Measurements from ENCODE around the gene TTLL10. TPM values are rescaled to one million over a fixed set of nuclear protein-coding genes. Genes with fewer than 3 reads are reported as not detected.

The TTLL10 gene
- total RNA-seq, 1 donor from 2014 or later, result not detected

- Histone ChIP-seq H3K27me3 (ENCODE audit: control insufficient read depth, insufficient read depth, low read length) (peaks cover under 1% of the 10 kb centered on the region), H3K36me3 (ENCODE audit: control insufficient read depth, insufficient read depth, low read length) (peaks cover 1% of the 10 kb centered on the region), H3K4me3 (ENCODE audit: low read depth, low read length) (no peak overlapping the region)
- no peak for TF ChIP-seq CTCF (IDR thresholded peaks at IDR 0.05; ENCODE audit: insufficient read depth, low read length, poor library complexity, severe bottlenecking)
- no peak for DNase-seq (ENCODE audit: low read depth)
Measured at GRCh38 chr1:1167841-1168450, 5.7 kb upstream of the TTLL10 start.

DNA sequence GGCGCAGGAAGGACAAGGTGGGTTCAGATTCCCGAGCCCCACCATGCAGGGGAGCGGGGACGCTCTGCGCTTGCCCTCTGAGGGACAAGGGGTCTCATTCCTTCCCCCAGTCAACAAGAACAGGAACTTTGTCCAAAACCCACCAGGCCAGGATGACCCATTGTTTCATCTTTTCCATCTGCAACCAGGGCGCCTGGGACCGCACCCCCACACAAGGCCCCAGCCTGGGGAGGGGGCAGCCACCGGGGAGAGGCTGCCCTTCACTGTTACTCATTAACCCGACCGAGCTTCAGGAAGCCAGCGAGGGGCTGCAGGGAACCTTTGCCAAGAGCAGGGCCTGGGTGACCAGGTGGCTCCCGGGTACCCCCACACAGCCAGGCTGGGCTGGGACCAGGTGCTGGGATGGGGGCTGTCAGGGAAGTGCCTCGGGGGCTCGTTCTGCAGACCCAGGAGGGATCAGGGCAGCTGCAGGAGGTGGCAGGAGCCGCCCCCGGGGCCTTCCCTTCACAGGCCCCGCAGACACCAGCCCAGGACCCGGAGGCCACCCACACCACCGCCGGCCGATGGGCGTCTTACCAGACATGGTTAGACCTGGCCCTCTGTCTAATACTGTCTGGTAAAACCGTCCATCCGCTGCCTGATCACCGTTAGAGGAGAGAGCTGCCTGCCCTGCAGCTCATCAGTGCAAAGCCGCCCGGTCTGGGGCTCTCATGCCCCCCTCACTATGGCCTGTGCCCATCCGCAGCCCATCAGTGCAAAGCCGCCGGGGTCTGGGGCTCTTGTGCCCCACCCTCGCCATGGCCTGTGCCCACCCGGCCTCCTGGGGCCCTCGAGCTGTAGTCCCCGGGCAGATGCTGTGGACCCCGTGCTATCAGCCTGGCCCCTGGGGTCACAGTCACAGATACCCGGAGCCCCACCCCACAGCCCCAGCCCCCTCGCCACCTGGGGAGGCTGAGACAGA lies 4.9 kb upstream of the TTLL10 start:
- no peak for DNase-seq (ENCODE audit: low read depth)
- no peak for TF ChIP-seq CTCF (IDR thresholded peaks at IDR 0.05; ENCODE audit: insufficient read depth, low read length, poor library complexity, severe bottlenecking)

GRCh38 chr1:1169429-1170214 lies 4.1 kb upstream of the TTLL10 start:
- no peak for DNase-seq (ENCODE audit: low read depth)
- peaks cover 1% of the 10 kb centered on the region for H3K36me3 ChIP-seq (ENCODE audit: control insufficient read depth, insufficient read depth, low read length)
- H3K4me3 ChIP-seq (ENCODE audit: low read depth, low read length), result no peak overlapping the region
- H3K27me3 ChIP-seq (ENCODE audit: control insufficient read depth, insufficient read depth, low read length), result peaks cover 17% of the 10 kb centered on the region
- no peak for TF ChIP-seq CTCF (IDR thresholded peaks at IDR 0.05; ENCODE audit: insufficient read depth, low read length, poor library complexity, severe bottlenecking)

More for the DNA sequence above, 4.9 kb upstream of the TTLL10 start:
- peaks cover 9% of the 10 kb centered on the region for H3K27me3 ChIP-seq (ENCODE audit: control insufficient read depth, insufficient read depth, low read length)
- peaks cover 1% of the 10 kb centered on the region for H3K36me3 ChIP-seq (ENCODE audit: control insufficient read depth, insufficient read depth, low read length)
- H3K4me3 ChIP-seq (ENCODE audit: low read depth, low read length), result no peak overlapping the region

DNA sequence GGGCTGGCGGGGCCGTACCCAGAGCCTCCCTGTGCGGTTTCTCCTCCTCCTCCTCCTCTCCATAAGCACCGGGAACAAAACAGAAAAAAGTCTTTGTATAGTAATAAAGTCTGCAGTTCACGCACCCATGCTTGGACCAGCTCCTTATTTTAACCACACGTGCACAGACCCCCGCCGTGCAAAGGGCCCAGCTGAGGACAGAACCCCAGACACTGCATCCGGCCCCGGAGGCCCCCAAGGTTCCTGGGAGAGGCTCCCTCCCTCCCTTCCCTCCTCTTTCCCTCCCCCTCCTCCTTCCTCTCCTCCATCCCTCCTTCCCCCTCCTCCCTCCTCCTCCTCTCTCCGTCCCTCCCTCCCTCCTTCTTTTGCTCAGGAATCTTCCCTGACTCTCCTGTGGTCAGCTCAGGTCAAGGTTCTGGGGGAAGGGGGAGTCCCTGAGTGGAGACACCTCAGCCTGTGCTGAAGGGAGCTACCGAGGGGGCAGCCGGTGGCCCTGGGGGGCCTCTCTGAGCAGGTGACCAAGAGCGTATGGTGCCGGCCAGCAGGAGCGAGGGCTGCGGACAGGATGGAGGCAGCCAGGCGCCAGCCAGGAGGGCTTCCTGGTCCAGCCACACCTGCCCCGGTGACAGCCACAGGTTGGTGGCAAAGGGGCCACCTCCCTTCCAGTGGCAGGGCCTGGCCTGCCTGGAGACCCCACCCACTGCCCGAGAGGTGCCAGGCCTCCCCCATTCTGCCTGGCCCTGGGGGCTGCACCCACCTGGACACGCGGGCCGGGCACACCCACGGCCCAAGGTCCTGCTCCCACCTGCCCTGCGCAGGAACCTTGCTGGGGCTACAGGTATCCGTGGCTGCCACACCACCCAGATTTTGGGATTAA lies 3.2 kb upstream of the TTLL10 start:
- Histone ChIP-seq H3K4me3 (ENCODE audit: low read depth, low read length) (no peak overlapping the region), H3K36me3 (ENCODE audit: control insufficient read depth, insufficient read depth, low read length) (peaks cover 1% of the 10 kb centered on the region), H3K27me3 (ENCODE audit: control insufficient read depth, insufficient read depth, low read length) (peaks cover 21% of the 10 kb centered on the region)
- DNase-seq (ENCODE audit: low read depth), result no peak
- no peak for TF ChIP-seq CTCF (IDR thresholded peaks at IDR 0.05; ENCODE audit: insufficient read depth, low read length, poor library complexity, severe bottlenecking)

- TF ChIP-seq CTCF (IDR thresholded peaks at IDR 0.05; ENCODE audit: insufficient read depth, low read length, poor library complexity, severe bottlenecking), result no peak
- peaks cover 28% of the 10 kb centered on the region for H3K27me3 ChIP-seq (ENCODE audit: control insufficient read depth, insufficient read depth, low read length)
- no peak for DNase-seq (ENCODE audit: low read depth)
Measured at GRCh38 chr1:1171161-1171545, 2.5 kb upstream of the TTLL10 start.

More at GRCh38 chr1:1171161-1171545, 2.5 kb upstream of the TTLL10 start:
- no peak overlapping the region for H3K4me3 ChIP-seq (ENCODE audit: low read depth, low read length)
- H3K36me3 ChIP-seq (ENCODE audit: control insufficient read depth, insufficient read depth, low read length), result peaks cover 1% of the 10 kb centered on the region
